H9 (cell line): Measurements from ENCODE around the gene NOS3. TPM values are rescaled to one million over a fixed set of nuclear protein-coding genes. Genes with fewer than 3 reads are reported as not detected.
A peak's percentile ranks its signal among the peaks of the same experiment; 100 is the strongest.

ENCODE experiments used
- DNase-seq: peaks from one replicate; pipeline ENCODE4 v3.0.0-alpha.2; 2017
- H2AFZ ChIP-seq: one replicate; pipeline ENCODE4 v1.6.1; 2013; ENCODE audit warnings: mild to moderate bottlenecking, low read length, control low read depth, moderate library complexity
- H2AK5ac ChIP-seq: 2 replicates; pipeline ENCODE4 v1.6.1; 2013; ENCODE audit warnings: low read length, control low read depth, mixed read lengths; ENCODE audit not compliant: insufficient read length
- H2BK120ac ChIP-seq: one replicate; pipeline ENCODE4 v1.6.1; 2013; ENCODE audit warnings: low read depth, mild to moderate bottlenecking, low read length, control low read depth, inconsistent platforms; ENCODE audit not compliant: poor library complexity, severe bottlenecking
- H2BK12ac ChIP-seq: 2 replicates; pipeline ENCODE4 v1.6.1; 2013; ENCODE audit warnings: low read length, control low read depth, mixed read lengths, low read depth; ENCODE audit not compliant: insufficient read length
- H2BK15ac ChIP-seq: 2 replicates; pipeline ENCODE4 v1.6.1; 2013; ENCODE audit warnings: low read depth, low read length, control low read depth
- H2BK20ac ChIP-seq: one replicate; pipeline ENCODE4 v1.6.1; 2013; ENCODE audit warnings: low read depth, mild to moderate bottlenecking, low read length, control low read depth, inconsistent platforms; ENCODE audit not compliant: poor library complexity, severe bottlenecking
- H2BK5ac ChIP-seq: 2 replicates; pipeline ENCODE4 v1.6.1; 2013; ENCODE audit warnings: low read length, control low read depth, mixed read lengths; ENCODE audit not compliant: insufficient read length
- H3K14ac ChIP-seq: 2 replicates; pipeline ENCODE4 v1.6.1; 2013; ENCODE audit warnings: low read length, control low read depth; ENCODE audit not compliant: insufficient read depth
- H3K18ac ChIP-seq: 2 replicates; pipeline ENCODE4 v1.6.1; 2013; ENCODE audit warnings: low read depth, mild to moderate bottlenecking, mixed read lengths, low read length, control low read depth; ENCODE audit not compliant: insufficient read length
- H3K23ac ChIP-seq: 2 replicates; pipeline ENCODE4 v1.6.1; 2013; ENCODE audit warnings: low read length, control low read depth, mixed read lengths, low read depth; ENCODE audit not compliant: insufficient read length
- H3K23me2 ChIP-seq: 2 replicates; pipeline ENCODE4 v1.6.1; 2013; ENCODE audit warnings: low read depth, mild to moderate bottlenecking, mixed read lengths, low read length, control low read depth; ENCODE audit not compliant: insufficient read length, poor library complexity, severe bottlenecking
- H3K27ac ChIP-seq: 2 replicates; pipeline ENCODE4 v1.5.1; 2013; ENCODE audit warnings: low read length, control low read depth, mixed read lengths, low read depth; ENCODE audit not compliant: insufficient read length
- H3K27me3 ChIP-seq: 2 replicates; pipeline ENCODE4 v1.6.1; 2013; ENCODE audit warnings: low read length, control low read depth, inconsistent platforms; ENCODE audit not compliant: insufficient read depth
- H3K4ac ChIP-seq: 2 replicates; pipeline ENCODE4 v1.6.1; 2013; ENCODE audit warnings: low read depth, mild to moderate bottlenecking, control low read depth, inconsistent platforms, low read length, moderate library complexity
- H3K4me1 ChIP-seq: 2 replicates; pipeline ENCODE4 v1.6.1; 2013; ENCODE audit warnings: low read length, control low read depth, inconsistent platforms; ENCODE audit not compliant: insufficient read depth
- H3K4me2 ChIP-seq: 2 replicates; pipeline ENCODE4 v1.6.1; 2013; ENCODE audit warnings: low read length, control low read depth, mixed read lengths; ENCODE audit not compliant: insufficient read length, insufficient read depth
- H3K56ac ChIP-seq: 2 replicates; pipeline ENCODE4 v1.6.1; 2013; ENCODE audit warnings: low read depth, mild to moderate bottlenecking, mixed read lengths, low read length, control low read depth; ENCODE audit not compliant: insufficient read length
- H3K79me1 ChIP-seq: 2 replicates; pipeline ENCODE4 v1.6.1; 2013; ENCODE audit warnings: low read depth, mild to moderate bottlenecking, moderate library complexity, low read length, control low read depth, inconsistent platforms; ENCODE audit not compliant: insufficient read depth, poor library complexity, severe bottlenecking
- H3K79me2 ChIP-seq: 2 replicates; pipeline ENCODE4 v1.6.1; 2013; ENCODE audit warnings: low read length, control low read depth, inconsistent platforms; ENCODE audit not compliant: insufficient read depth
- H3K9ac ChIP-seq: 2 replicates; pipeline ENCODE4 v1.6.1; 2013; ENCODE audit warnings: low read length, control low read depth, mixed read lengths; ENCODE audit not compliant: insufficient read length; ENCODE audit errors: extremely low read depth
- H3K9me3 ChIP-seq: one replicate; pipeline ENCODE4 v1.6.1; 2013; ENCODE audit warnings: low read depth, low read length, inconsistent platforms; ENCODE audit not compliant: control insufficient read depth
- H3T11ph ChIP-seq: one replicate; pipeline ENCODE4 v1.6.1; 2013; ENCODE audit warnings: mild to moderate bottlenecking, low read length, control low read depth, inconsistent platforms
- H4K20me1 ChIP-seq: one replicate; pipeline ENCODE4 v1.6.1; 2013; ENCODE audit not compliant: control insufficient read depth, insufficient read length, insufficient read depth
- H4K5ac ChIP-seq: 2 replicates; pipeline ENCODE4 v1.6.1; 2013; ENCODE audit warnings: low read depth, mild to moderate bottlenecking, mixed read lengths, low read length, control low read depth; ENCODE audit not compliant: insufficient read length
- H4K8ac ChIP-seq: replicated peaks from 2 replicates; pipeline ENCODE4 v1.6.1; 2013; ENCODE audit warnings: low read length, control low read depth, mixed read lengths, low read depth; ENCODE audit not compliant: insufficient read length
- H4K91ac ChIP-seq: 2 replicates; pipeline ENCODE4 v1.6.1; 2013; ENCODE audit warnings: low read depth, mild to moderate bottlenecking, moderate library complexity, mixed read lengths, low read length, control low read depth; ENCODE audit not compliant: insufficient read length
- H3K27ac Mint-ChIP-seq, 3 experiments: 2 replicates in 2 of 3; 3 replicates in 1 of 3; pipeline ENCODE4 v1.8.0; 2020 to 2021; ENCODE audit warnings: mixed read lengths in 3 of 3, mild to moderate bottlenecking in 1 of 3, moderate library complexity in 1 of 3
- H3K27me3 Mint-ChIP-seq: 2 replicates; pipeline ENCODE4 v1.8.0; 2021; ENCODE audit warnings: low read depth, mild to moderate bottlenecking, moderate library complexity, mixed read lengths
- H3K36me3 Mint-ChIP-seq, 3 experiments: 2 replicates in 2 of 3; 3 replicates in 1 of 3; pipeline ENCODE4 v1.8.0; 2020 to 2021; ENCODE audit warnings: low read depth in 3 of 3, mixed read lengths in 3 of 3; ENCODE audit not compliant: insufficient read depth in 1 of 3
- H3K4me1 Mint-ChIP-seq, 2 experiments: 2 replicates each; pipeline ENCODE4 v1.8.0; 2020; ENCODE audit warnings: mixed read lengths in 2 of 2
- H3K4me3 Mint-ChIP-seq, 2 experiments: 2 replicates in 1 of 2; 3 replicates in 1 of 2; pipeline ENCODE4 v1.8.0; 2020 to 2021; ENCODE audit warnings: mild to moderate bottlenecking in 2 of 2, mixed read lengths in 2 of 2, moderate library complexity in 1 of 2
- H3K9me3 Mint-ChIP-seq, 2 experiments: 2 replicates in 1 of 2; 3 replicates in 1 of 2; pipeline ENCODE4 v1.8.0; 2020; ENCODE audit warnings: mild to moderate bottlenecking in 2 of 2, mixed read lengths in 2 of 2, moderate library complexity in 1 of 2
- WGBS: extraction: QIAGEN DNeasy Blood & Tissue Kit; methylation state at CpG from one replicate; pipeline ENCODE4 v1.1.7; 2013; ENCODE audit warnings: missing lambda C conversion rate, low lambda C conversion rate, mixed read lengths; ENCODE audit not compliant: insufficient read length; ENCODE audit errors: extremely low coverage; 5-methylcytosine and 5-hydroxymethylcytosine counted together
- total RNA-seq: library from RNA; stranded (reverse); gene quantifications from 2 replicates; pipeline ENCODE4 v1.2.1, GENCODE V29; 2021
- TF ChIP-seq, protein P1 (sequence below): fragments of 200-600 bp; sonication (generic); conservative IDR thresholded peaks from 3 replicates; pipeline ENCODE4 v1.8.0; 2021; ENCODE audit warnings: antibody characterized with exemption, mild to moderate bottlenecking

Gene NOS3
- total RNA-seq, 1 experiment from 2014 or later: 4.5 TPM

DNA sequence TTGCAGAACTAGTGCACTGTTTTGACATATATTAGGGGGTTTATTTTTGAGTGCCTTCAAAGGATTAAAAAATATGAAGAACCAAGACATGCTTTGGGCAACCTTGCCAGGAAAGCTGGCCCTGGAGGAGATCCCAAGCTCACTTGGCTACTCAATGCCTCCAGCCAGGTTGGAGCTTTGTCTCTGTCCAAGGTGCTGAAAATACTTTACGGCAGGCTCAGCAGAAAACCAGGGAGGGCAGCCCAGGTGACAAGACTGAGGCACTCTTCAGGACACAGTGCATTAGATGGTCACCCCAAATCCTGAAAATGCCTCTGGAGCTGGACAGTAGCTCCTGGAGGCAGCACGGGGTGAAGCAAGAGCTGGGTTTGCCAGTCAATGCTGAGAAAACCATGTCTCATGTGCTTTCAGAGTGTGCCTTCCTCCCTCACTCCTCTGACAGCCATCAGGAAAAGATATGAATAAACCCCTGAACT is 6.9 kb upstream of the NOS3 start:
- H3K23ac ChIP-seq: no peak overlapping the region
- no peak overlapping the region for H3K4ac ChIP-seq
- no peak overlapping the region for H2BK120ac ChIP-seq
- no peak overlapping the region for H3K56ac ChIP-seq
- no peak overlapping the region for H3K18ac ChIP-seq
- no peak overlapping the region for H2BK15ac ChIP-seq
- TF ChIP-seq, protein P1, sequence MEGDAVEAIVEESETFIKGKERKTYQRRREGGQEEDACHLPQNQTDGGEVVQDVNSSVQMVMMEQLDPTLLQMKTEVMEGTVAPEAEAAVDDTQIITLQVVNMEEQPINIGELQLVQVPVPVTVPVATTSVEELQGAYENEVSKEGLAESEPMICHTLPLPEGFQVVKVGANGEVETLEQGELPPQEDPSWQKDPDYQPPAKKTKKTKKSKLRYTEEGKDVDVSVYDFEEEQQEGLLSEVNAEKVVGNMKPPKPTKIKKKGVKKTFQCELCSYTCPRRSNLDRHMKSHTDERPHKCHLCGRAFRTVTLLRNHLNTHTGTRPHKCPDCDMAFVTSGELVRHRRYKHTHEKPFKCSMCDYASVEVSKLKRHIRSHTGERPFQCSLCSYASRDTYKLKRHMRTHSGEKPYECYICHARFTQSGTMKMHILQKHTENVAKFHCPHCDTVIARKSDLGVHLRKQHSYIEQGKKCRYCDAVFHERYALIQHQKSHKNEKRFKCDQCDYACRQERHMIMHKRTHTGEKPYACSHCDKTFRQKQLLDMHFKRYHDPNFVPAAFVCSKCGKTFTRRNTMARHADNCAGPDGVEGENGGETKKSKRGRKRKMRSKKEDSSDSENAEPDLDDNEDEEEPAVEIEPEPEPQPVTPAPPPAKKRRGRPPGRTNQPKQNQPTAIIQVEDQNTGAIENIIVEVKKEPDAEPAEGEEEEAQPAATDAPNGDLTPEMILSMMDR: no peak
- no CpG with 5 or more reads among the region's 2 CpGs for WGBS
- no peak overlapping the region for H4K8ac ChIP-seq
- H3K4me2 ChIP-seq: no peak overlapping the region
- no peak overlapping the region for H2BK12ac ChIP-seq
- no peak overlapping the region for H3K14ac ChIP-seq
- H3K9ac ChIP-seq: no peak overlapping the region
- H3K27me3 ChIP-seq: no peaks in the 10 kb centered on the region; the same call in 1 of the 2 replicates
- no peak overlapping the region for H4K5ac ChIP-seq
- no peak overlapping the region for H2BK5ac ChIP-seq
- H3T11ph ChIP-seq: no peak overlapping the region
- Mint-ChIP-seq H3K27me3 (peaks cover 82% of the 10 kb centered on the region), H3K9me3 (no peaks in the 10 kb centered on the region), H3K4me1 (peaks cover 27 to 35% of the 10 kb centered on the region in 2 experiments), H3K4me3 (no peak overlapping the region), H3K27ac (no peak overlapping the region), H3K36me3 (no peaks in the 10 kb centered on the region; a peak in 1 of 7 replicates)
- no peaks in the 10 kb centered on the region for H4K20me1 ChIP-seq
- no peak overlapping the region for H4K91ac ChIP-seq
- H3K23me2 ChIP-seq: peaks cover 3% of the 10 kb centered on the region
- H3K79me1 ChIP-seq: no peaks in the 10 kb centered on the region
- no peaks in the 10 kb centered on the region for H3K9me3 ChIP-seq
- no peak overlapping the region for H3K27ac ChIP-seq
- H2AK5ac ChIP-seq: no peak overlapping the region
- H2AFZ ChIP-seq: no peak overlapping the region
- no peak overlapping the region for H2BK20ac ChIP-seq
- peak; percentile 71 for DNase-seq
- no peaks in the 10 kb centered on the region; the same call in none of the 2 replicates for H3K4me1 ChIP-seq
- no peaks in the 10 kb centered on the region for H3K79me2 ChIP-seq
